Cardiac muscle cell (in vitro differentiated cells and primary cell): ENCODE measurements around the gene LRRC4C. TPM values are rescaled to one million over a fixed set of nuclear protein-coding genes. Genes with fewer than 3 reads are reported as not detected.

Experiments
- DNase-seq, 2 donors: peaks; one replicate each; pipeline versions ENCODE4 v3.0.0 to v3.0.0-alpha.2; 2010 to 2017; ENCODE audit warnings: low read depth in 1 of 2, low spot score in 1 of 2
- H3K27ac ChIP-seq: fragments of 200-600 bp; sonication (generic); 2 replicates; pipeline ENCODE4 v1.5.1; 2016
- H3K27me3 ChIP-seq: fragments of 200-600 bp; sonication (generic); 2 replicates; pipeline ENCODE4 v1.6.0; 2016; ENCODE audit warnings: control low read depth
- H3K36me3 ChIP-seq: fragments of 200-600 bp; sonication (generic); 2 replicates; pipeline ENCODE4 v1.5.1; 2016; ENCODE audit warnings: control low read depth
- H3K4me1 ChIP-seq: fragments of 200-600 bp; sonication (generic); 2 replicates; pipeline ENCODE4 v1.8.1; 2017; ENCODE audit warnings: low read depth, mild to moderate bottlenecking, mixed run types
- H3K4me3 ChIP-seq: fragments of 200-600 bp; sonication (generic); 2 replicates; pipeline ENCODE4 v1.5.1; 2016; ENCODE audit warnings: mild to moderate bottlenecking
- H3K9me3 ChIP-seq: fragments of 200-600 bp; sonication (generic); 2 replicates; pipeline ENCODE4 v1.5.1; 2017; ENCODE audit warnings: low read depth, mild to moderate bottlenecking, control low read depth
- polyA plus RNA-seq: library from polyadenylated mRNA; unstranded; fragments of >200 nt; fragmentation: Nextera tagmentation; extraction: Ambion mirVana; gene quantifications from 2 replicates; pipeline ENCODE4 v1.2.1, GENCODE V29; 2016
- total RNA-seq: library from RNA; depleted of rRNA; stranded (reverse); fragments of >200 nt; gene quantifications from 2 replicates; pipeline ENCODE4 v1.2.3, GENCODE V29; 2016
- TF ChIP-seq, protein P1 (sequence below): IDR thresholded peaks from 2 replicates; pipeline ENCODE4 v1.5.1; 2012; ENCODE audit warnings: low read depth, mild to moderate bottlenecking, low read length

Gene LRRC4C
- total and polyA plus RNA-seq, 2 experiments from 2014 or later, result 0.66 to 0.77 TPM

DNA sequence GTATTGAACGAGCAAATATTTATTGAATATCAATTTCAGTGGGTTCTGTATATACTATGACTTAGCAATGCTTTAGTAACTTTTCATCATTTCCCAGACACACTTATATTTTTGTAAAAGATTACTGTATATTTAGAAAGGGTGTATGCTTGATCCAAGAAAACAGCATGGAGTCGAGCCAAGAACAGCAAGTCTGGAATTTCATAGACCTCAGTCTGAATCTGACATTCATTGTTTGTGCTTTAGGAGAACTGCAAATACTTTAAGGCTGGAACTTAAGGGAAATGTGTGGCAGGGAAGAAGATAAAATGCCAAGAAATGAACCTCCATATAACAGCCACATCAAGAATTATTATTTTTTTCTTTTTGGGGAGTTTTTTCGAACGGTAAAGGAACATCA lies 1156.8 kb downstream of the LRRC4C start:
- TF ChIP-seq, protein P1, sequence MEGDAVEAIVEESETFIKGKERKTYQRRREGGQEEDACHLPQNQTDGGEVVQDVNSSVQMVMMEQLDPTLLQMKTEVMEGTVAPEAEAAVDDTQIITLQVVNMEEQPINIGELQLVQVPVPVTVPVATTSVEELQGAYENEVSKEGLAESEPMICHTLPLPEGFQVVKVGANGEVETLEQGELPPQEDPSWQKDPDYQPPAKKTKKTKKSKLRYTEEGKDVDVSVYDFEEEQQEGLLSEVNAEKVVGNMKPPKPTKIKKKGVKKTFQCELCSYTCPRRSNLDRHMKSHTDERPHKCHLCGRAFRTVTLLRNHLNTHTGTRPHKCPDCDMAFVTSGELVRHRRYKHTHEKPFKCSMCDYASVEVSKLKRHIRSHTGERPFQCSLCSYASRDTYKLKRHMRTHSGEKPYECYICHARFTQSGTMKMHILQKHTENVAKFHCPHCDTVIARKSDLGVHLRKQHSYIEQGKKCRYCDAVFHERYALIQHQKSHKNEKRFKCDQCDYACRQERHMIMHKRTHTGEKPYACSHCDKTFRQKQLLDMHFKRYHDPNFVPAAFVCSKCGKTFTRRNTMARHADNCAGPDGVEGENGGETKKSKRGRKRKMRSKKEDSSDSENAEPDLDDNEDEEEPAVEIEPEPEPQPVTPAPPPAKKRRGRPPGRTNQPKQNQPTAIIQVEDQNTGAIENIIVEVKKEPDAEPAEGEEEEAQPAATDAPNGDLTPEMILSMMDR, result no peak
- Histone ChIP-seq H3K27ac (no peak overlapping the region), H3K4me3 (no peak overlapping the region), H3K9me3 (no peaks in the 10 kb centered on the region), H3K27me3 (no peaks in the 10 kb centered on the region), H3K4me1 (no peaks in the 10 kb centered on the region), H3K36me3 (no peaks in the 10 kb centered on the region)
- DNase-seq, result peak in 1 of 2 donors; percentile 65

DNA sequence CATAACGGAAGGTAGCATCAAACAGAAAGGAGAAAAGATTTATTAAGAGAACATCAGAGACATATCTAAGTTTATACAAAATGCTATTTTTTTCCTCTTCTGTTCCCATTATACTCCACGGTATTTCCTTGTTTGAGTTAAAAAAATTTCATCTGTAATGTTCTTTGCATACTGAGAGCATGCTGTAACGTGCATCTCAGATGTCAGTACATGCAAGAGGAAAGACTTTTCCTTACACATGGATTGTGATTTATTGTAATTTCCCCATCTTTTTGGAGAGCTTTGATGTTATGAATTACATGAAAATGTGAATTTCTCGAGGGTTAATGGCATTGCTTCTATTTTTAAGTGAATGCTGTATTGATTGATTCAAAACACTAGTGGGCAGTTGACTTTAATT lies 1164.0 kb downstream of the LRRC4C start:
- TF ChIP-seq, protein P1, result no peak
- DNase-seq, result no peak
- H3K4me1 ChIP-seq, result peaks cover 2% of the 10 kb centered on the region
- H3K4me3 ChIP-seq, result no peak overlapping the region
- peaks cover 27% of the 10 kb centered on the region for H3K27me3 ChIP-seq
- H3K9me3 ChIP-seq, result no peaks in the 10 kb centered on the region
- H3K36me3 ChIP-seq, result no peaks in the 10 kb centered on the region
- no peak overlapping the region for H3K27ac ChIP-seq

DNA sequence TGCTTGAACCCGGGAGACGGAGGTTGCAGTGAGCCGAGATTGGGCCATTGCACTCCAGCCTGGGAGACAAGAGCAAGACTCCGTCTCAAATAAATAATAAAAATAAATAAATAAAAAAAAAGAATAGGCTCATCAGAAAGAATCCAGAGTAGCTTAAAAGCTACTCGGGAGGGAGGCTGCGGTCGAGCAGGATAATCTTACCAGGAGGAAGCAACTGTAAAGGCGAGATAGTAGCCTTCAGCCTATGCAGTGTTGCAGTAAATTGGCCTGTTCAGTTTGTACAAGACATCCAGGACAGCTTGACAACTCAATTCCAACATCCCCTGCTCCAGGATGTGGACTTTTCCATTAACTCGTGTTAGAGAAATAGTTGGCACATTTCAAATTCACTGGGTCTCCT lies 1164.7 kb downstream of the LRRC4C start:
- no peaks in the 10 kb centered on the region for H3K36me3 ChIP-seq
- no peak overlapping the region for H3K27ac ChIP-seq
- H3K4me1 ChIP-seq, result peaks cover 3% of the 10 kb centered on the region
- H3K9me3 ChIP-seq, result no peaks in the 10 kb centered on the region
- no peak overlapping the region for H3K4me3 ChIP-seq
- peaks cover 28% of the 10 kb centered on the region for H3K27me3 ChIP-seq
- DNase-seq, result no peak
- TF ChIP-seq, protein P1, result no peak

DNA sequence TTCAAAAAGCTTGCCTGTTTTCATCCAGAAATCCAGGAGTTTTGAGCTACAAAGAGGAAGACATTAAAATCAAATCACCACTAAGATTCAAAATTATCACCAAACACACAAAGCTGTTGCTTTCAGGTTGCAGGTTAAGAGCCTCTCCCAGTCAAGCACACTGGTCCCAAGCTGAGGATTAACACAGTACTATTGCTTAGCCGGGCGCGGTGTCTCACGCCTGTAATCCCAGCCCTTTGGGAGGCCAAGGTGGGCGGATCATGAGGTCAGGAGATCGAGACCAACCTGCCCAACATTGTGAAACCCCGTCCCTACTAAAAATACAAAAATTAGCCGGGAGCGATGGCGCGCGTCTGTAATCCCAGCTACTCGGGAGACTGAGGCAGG lies 1165.1 kb downstream of the LRRC4C start:
- Histone ChIP-seq H3K27ac (no peak overlapping the region), H3K9me3 (no peaks in the 10 kb centered on the region), H3K36me3 (no peaks in the 10 kb centered on the region), H3K4me3 (no peak overlapping the region), H3K4me1 (peaks cover 3% of the 10 kb centered on the region), H3K27me3 (peaks cover 28% of the 10 kb centered on the region)
- no peak for DNase-seq
- TF ChIP-seq, protein P1, result no peak

DNA sequence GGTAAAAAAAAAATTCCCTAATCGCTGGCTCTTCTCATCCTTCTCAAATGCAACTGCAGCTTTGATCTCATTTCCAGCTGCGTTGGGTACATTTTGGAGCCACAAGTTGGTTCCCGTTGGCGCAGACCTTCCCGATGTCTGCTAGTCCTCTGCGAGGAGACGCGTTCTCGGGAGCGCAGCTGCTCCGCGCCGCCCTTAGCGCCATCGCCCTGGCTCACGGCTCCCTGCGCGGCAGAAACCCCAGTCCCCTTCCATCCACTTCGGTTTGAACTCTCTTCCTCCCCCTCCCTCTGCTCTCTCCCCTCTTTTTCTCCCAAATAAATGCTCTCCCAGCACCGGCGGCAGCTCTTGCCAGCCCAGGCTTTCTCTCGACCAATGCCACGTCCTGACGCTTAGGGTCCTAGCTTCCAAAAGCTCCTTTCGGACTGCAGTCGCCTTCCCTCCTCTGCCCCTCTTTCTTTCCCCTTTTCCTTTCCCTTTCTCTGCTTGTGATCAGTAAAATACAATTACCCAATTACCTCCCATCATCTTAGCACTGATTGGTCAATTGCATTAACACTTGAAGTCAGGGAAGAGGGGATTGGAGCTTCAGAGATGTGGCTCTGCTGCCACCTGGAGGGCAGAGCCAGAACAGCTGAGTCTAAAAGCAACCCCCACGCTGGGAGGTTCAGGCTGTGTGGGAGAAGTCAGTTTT lies 1165.7 kb downstream of the LRRC4C start:
- Histone ChIP-seq H3K4me1 (peaks cover 3% of the 10 kb centered on the region), H3K9me3 (no peaks in the 10 kb centered on the region), H3K27ac (no peak overlapping the region), H3K36me3 (no peaks in the 10 kb centered on the region), H3K4me3 (peak overlapping the region; percentile 48), H3K27me3 (peaks cover 28% of the 10 kb centered on the region)
- TF ChIP-seq, protein P1, result peak; percentile 96
- peak; percentile 86 to 90 for DNase-seq
